Smooth muscle cell of the brain vasculature (primary cell): ENCODE data around the gene SLC12A8.

Experiments
- DNase-seq: peaks from one replicate; pipeline ENCODE4 v3.0.0-alpha.2; 2012; ENCODE audit warnings: low read depth, low spot score

SLC12A8 gene

GRCh38 chr3:125077864-125078263 is 134.7 kb downstream of the SLC12A8 start:
- no peak for DNase-seq

DNA sequence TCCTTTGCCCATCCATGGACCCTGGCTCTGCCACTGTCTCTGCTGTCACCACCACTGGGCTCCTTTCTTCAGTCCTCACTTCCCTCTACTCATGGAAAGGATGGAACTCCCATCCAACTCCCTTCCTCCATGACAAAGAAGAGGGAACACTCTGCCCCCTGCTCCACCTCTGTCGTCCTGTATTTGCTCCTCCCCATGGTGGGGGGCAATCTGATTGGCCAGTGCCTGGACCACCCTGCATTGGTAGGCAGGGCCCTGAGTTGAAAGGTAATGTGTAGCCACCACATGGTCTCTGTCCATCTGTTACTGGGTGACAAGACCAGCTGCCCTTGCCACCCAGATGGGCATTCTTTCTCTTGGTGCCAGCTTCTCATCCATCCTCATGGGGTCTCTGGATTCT is 136.1 kb downstream of the SLC12A8 start:
- no peak for DNase-seq

- no peak for DNase-seq
These were observed 136.8 kb downstream of the SLC12A8 start for GRCh38 chr3:125075738-125076137.

DNA sequence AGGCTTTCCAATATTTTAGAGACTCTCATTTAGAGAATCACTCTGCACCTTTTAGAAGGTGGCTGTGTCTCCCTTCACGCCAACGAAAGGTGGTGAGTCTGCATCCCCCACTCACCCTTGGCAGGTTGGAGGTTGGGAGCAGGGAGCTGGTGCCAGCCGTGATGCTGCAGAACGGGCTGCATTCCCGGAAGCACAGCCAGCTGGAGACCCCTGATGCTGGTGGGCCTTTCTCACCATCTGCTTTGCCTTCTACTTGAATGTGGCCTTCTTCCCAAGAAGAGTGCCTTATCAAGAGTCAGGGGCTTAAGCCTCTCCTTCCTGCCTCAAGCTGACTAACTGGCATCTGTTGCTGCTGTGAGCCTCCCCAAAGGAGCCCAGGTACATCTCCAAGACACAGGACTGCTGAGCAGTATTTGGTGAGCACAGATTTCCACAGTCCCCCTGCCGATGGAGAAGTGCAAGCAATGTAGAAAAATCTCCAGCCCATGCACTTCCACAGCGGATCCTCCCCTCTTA is 139.1 kb downstream of the SLC12A8 start:
- DNase-seq: no peak

- no peak for DNase-seq
These were observed 139.7 kb downstream of the SLC12A8 start for GRCh38 chr3:125072749-125073389.

GRCh38 chr3:125072301-125072700 is 140.2 kb downstream of the SLC12A8 start:
- no peak for DNase-seq

DNA sequence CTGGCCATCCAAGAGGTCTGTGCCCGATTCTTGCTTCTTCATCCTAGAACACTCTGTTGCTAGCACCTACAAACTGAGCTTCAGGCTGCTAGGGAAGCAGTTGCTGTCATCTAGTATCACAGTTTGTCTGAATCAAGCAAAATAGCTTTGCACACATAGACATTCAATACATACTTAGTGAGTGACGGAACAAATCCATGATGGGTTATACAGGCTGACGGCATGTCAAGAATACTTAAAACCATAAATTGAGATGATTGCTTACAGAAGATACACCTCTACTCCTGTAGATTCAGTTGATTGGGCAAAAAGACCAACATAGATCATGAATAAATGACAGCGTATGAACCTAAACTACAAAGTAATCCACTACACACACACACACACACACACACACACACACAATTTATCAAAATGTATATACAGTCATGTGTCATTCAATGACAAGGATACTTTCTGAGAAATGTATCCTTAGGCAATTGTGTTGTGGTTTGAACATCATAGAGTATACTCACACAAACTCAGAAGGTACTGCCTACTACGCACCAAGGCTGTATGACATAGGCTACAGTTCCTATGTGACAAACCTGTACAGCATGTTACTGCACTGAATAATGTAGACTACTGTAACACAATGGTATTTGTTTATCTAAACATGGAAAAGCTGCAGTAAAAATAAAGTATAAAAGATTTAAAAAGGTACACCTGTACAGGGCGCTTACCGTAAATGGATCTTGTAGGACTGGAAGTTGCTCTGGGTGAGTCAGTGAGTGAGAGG is 142.4 kb downstream of the SLC12A8 start:
- no peak for DNase-seq

- DNase-seq: no peak
These were observed 143.1 kb downstream of the SLC12A8 start for GRCh38 chr3:125069452-125069851.

DNA sequence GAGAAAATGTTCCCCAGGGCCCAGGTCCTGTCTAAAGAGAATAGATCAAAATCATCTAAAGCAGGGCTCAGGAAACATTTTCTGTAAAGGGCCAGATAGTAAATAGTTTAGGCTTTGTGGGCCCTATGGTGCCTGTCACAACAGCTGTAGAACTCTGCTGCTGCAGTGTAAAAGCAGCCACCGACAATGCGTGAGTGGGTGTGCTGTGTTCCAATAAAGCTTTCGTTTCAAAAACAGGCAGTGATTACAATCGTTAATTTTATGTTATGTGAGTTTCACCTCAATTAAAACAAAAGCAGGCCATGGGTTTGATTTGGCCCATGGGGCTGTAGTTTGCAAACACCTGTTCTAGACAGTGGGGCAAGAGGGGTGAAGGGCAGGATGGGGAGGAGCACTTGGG is 144.3 kb downstream of the SLC12A8 start:
- no peak for DNase-seq

GRCh38 chr3:125067225-125067624 is 145.3 kb downstream of the SLC12A8 start:
- DNase-seq: no peak

GRCh38 chr3:125062904-125063618 is 149.5 kb downstream of the SLC12A8 start:
- DNase-seq: no peak

DNA sequence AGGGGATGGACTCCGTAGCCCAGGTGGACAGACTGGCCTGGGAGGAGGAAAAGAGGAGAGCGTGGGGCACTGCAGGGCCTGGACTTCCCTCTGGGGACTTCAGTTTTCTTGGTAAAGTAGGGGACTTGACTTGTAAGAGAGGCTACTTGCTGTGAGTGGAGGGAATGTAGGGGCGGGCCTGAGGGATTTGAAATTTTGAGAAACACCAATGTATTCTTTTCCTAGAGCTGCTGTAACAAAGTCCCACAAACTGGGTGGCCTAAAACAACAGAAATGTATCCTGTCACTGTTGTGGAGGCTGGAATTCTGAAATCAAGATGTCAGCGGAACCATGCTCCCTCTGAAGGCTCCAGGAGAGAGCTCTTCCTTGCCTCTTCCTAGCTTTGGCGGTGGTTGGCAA is 150.9 kb downstream of the SLC12A8 start:
- no peak for DNase-seq

DNA sequence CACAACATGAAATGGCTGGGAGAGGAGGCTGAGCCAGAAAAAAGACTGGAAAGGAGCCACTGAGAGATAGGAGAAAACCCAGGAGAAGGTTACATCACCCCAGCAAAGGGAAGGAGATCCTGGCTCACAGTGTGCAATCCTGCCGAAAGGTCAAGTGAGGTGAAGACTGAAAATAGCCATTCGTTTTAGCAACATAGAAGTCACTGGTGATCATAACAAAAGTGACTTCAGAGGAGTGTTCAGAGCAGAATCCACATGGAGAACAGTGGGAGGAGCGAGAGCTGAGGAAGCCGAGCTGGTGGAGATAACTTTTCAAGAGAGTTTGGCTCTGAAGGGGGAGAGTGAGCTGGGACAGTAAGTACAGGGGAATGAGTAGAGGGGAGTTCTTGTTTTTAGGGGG is 151.4 kb downstream of the SLC12A8 start:
- DNase-seq: no peak

GRCh38 chr3:125059488-125060245 is 152.9 kb downstream of the SLC12A8 start:
- no peak for DNase-seq

DNA sequence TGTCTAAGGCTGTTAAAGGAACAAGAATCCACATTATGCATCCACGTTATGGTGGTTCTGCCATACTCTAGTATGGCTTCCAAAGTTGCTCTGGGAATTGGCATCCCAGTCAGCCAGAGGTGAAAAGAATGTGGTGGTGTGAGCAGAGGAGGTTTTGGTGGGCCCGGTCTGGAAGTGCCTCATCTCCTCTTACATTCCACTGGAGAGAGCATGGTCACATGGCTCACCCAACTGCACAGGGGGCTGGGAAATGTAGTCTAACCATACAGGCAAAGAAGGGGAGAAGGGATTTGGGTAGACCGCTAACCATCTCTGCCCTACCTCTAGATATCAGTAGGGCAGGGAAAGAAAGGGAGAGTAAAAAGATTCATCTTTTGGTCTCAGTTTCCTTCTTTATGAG is 153.6 kb downstream of the SLC12A8 start:
- DNase-seq: no peak

DNA sequence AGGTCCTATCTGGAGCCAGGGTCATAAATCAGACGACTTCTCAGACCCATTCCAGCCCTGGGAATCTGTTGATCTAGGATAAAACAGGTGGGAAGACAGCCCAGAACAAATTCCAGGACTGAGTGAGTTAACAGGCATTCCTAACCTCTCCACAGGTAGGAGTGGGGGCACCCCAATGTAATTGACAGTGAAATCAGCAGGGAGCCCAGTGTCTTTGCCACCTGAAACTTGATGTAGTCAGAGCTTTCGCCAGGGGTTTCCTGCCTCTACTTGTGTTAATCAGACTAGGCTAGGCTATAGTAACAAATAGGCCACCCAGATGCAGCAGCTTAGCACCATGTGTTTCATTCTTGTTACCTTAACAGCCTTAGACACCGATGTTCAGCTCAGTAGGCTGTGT is 154.0 kb downstream of the SLC12A8 start:
- DNase-seq: no peak

- no peak for DNase-seq
These were observed 155.2 kb downstream of the SLC12A8 start for GRCh38 chr3:125057186-125057850.

DNA sequence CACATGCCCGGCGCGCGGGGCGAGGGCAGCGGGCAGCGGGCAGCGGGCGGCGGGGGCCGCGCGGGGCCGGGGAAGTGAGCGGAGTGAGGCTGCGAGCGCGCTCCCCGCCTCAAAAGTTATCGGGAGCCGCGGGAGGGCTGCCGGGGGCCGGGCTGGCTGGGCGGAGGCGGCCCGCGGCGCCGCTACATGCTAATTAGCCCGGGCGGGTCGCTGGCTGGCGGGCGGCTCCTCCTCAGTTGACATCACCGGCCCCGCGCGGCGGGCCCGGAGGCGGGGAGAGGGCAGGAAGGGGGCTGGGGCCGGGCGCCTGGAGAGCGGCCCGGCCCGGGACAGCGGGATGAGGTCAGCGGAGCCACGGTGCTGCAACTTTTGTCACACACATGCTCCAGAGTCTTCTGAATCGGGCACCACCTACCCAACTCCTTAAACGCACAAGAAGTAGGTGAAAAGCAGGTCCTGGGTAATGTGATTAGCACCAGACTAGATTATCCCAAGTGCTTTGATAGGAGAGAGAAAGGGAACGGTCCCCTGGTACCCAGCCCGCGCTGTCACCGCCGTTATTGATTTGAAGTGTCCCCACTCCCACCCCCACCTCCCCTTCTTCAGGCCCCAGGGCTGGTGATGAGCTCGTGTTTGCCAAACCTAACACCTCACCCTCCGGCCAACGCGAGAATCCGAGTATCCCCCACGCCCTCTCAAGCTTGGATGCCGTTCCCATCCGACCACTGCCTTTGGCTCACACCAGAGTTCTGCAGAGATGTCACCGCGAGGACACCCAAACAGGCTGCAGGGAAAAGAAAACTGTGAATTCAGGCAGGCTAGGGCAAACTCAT is 156.4 kb downstream of the SLC12A8 start, which contains the start of gene HEG1:
Gene HEG1, minus strand, starts transcription at position 85 of the 833 bp plus-strand sequence. CDS start 107 bp downstream, outside the sequence.
- DNase-seq: no peak

GRCh38 chr3:125055331-125055912 is 157.1 kb downstream of the SLC12A8 start:
- DNase-seq: no peak
